Stimulated activated CD4-positive, alpha-beta T cell treated with anti-CD3 and anti-CD28 coated beads, TNF-alpha, amount 100 ng/mL, for 4 hours (primary cell): Measurements from ENCODE around the gene CHCHD4.

ENCODE experiments used
- DNase-seq, 3 experiments: peaks; one replicate each; pipeline ENCODE4 v3.0.0-alpha.2; 2020; ENCODE audit warnings: low read depth in 3 of 3

Gene CHCHD4

GRCh38 chr3:14150078-14150477 lies 25.4 kb upstream of the CHCHD4 start:
- no peak for DNase-seq

DNA sequence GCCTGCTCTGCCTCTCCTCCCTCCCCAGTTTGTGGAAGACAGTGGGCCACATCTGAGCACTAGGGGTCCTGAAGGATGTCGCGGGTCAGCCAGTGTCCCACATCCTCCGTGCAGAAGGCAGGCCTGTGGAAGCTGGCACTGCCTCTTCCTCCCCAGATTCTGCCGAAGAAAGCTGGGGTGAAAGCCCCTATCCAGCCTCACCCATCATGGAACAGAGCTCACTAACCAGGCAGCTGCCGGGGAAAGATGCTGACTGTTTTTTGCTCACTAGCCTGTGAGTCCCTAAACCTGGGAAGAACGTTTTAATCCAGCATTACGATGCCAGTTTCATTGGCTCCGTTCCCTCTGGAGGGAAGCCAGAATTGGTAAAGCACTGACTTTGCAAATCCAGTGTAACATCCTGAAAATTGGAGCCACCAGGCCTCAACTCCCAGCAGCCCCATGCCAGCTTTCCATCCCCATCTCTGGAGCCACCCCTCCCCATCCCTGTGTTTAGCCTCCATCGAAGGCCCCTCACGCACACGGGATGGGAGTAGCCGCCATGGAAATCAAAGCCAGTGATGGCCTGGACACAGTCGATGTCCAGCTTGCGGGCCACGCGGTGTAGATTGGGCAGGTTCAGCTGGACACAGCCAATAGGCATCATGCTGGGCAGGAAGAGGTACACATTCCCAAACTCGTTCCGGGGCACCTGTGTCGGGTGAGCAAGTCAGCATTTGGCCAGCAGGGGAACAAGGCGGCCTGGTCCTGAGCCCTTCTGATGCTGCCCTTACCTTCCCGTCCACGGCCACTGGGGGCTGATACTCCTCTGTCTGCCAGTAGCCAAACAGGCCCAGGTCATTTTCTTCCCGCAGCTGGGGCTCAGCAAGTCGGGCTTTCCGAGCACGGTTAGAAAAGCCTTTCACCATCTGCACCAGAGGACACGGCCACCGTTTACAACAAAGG lies 23.6 kb upstream of the CHCHD4 start:
- no peak for DNase-seq

GRCh38 chr3:14147617-14148016 lies 22.9 kb upstream of the CHCHD4 start:
- no peak for DNase-seq

GRCh38 chr3:14147066-14147435 lies 22.4 kb upstream of the CHCHD4 start:
- no peak for DNase-seq

GRCh38 chr3:14146381-14147065 lies 21.9 kb upstream of the CHCHD4 start:
- DNase-seq, result no peak

- no peak for DNase-seq
Measured at GRCh38 chr3:14145670-14146380, 21.2 kb upstream of the CHCHD4 start.

- no peak for DNase-seq
Measured at GRCh38 chr3:14145236-14145635, 20.6 kb upstream of the CHCHD4 start.

DNA sequence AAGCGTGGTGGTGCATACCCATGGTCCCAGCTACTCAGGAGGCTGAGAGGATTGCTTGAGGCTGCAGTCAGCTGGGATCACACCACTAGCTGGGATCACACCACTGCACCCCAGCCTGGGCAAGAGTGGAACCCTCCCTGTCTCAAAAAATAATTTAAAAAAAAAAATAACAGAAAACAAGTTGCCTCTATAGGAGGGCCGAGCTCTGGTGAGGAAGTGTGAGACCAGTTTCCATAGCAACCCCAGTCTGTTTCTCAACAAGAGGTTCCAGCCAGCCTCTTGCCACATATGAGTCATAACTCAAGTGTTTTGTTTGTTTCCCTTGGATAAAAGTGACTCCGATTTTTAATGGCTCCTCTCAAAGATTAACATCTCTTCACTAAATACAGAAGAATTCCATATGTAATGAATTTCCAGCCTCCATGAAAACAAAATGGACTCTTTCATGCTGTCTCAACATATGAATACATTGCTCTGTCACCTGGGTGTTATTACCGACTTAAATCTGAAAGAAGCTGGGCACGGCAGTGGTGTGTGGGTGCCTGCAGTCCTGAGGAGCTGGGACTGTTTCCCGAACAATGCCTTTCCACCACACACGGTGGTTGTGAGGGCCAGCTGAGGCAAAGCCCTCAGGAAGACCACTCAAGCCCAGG lies 19.9 kb upstream of the CHCHD4 start:
- DNase-seq, result peak in 1 of 3 experiments; percentile 51

GRCh38 chr3:14143271-14144225 lies 18.9 kb upstream of the CHCHD4 start:
- no peak for DNase-seq

DNA sequence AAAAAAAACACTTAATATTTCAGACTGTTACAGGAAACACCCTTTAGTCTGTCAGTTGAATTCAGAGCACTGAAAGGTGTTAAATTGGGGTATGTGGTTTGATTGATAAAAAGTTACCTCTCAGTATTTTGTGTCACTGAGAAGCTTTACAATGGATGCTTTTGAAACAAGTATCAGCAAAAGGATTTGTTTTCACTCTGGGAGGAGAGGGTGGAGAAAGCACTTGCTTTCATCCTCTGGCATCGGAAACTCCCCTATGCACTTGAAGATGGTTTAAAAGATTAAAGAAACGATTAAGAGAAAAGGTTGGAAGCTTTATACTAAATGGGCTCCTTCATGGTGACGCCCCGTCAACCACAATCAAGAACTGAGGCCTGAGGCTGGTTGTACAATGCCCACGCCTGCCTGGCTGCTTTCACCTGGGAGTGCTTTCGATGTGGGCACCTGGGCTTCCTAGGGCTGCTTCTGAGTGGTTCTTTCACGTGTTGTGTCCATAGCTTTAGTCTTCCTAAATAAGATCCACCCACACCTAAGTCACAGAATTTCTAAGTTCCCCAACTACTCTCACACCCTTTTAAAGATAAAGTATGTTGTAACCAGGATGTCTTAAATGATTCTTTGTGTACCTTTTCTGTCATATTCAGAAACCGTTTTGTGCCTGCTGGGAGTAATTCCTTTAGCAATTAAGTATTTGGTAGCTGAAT lies 18.0 kb upstream of the CHCHD4 start:
- peak in 2 of 3 experiments; percentile 21 to 29 for DNase-seq

GRCh38 chr3:14141602-14142341 lies 17.1 kb upstream of the CHCHD4 start:
- no peak for DNase-seq

DNA sequence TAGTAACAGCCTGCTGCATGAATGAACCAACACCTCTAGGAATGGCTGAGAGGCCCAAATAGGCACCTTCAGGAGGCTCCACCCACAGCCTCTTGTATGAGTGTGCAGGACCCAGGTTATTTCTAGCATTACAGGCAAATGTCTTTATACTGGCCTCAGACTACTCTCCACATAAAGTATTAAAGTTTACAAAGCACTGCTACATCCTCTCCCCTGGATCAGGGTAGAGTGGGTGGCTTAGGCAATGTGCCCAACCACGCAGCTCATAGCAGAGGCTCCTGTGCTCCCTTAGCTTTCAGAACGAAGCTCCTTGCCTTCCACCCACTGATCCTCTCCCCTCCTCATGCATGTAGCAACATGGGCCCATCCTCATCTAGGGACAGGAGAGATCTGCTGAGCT lies 16.5 kb upstream of the CHCHD4 start:
- DNase-seq, result no peak

- DNase-seq, result no peak
Measured at GRCh38 chr3:14140668-14141067, 16.0 kb upstream of the CHCHD4 start.

DNA sequence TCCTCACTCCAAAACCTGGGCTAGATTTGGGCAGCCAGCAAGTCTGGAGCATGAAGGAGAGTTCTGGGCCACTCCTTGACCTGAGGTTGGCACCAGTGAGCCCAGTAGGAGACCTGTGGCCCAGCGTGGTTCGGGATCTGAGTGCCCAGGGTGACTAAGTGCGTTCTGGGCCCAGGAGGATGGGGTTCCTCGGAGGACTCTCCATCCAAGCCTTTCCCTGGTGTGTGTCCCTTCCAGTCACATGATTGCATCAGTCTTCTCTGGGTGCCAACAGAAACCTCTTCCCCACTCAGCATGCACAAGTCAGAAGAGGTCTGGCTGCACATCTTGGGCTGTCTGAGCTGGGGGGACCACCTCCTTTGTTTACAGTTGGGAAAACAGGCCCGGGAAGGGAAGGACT lies 15.1 kb upstream of the CHCHD4 start:
- DNase-seq, result no peak

- no peak for DNase-seq
Measured at GRCh38 chr3:14138878-14139655, 14.4 kb upstream of the CHCHD4 start.

GRCh38 chr3:14138109-14138877 lies 13.6 kb upstream of the CHCHD4 start:
- DNase-seq, result no peak

DNA sequence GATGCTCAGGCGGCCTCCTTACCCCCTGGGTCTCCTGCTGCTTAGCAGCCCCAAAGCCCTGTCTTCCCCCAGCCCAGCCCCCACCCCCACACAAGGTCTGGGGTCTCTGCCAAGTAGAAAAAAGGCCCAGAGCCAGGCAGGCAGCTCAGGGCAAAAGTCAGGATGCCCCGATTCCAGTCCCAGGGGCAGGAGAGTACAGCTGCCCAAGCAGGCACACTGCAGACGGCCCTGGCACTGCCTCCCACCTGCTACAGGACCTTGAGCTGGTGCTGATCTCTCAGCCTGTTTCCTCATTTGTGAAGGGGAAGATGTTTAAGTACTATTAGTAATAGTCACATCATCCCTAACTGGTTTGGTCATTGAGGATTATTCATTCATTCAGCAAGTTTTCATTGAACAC lies 12.8 kb upstream of the CHCHD4 start:
- DNase-seq, result no peak

DNA sequence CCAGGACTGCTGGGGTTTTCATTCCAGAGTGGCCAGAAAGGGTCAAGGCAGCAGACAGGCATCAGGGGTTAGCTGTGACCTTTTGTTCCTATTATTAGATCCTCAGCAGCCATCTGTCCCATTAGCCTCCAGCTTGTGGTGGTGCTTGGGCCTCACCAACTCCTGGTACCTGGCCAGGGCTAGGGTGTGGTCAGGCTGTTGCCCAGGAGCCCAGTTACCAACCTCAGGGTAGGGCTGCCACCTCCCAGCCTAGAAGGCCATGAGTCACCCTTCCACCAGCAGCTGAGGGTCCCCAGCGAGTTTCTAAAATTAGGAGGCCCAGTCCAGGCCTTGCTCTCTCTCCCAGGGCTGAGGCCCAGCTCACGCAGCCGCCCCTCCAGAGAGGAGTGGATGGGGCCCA lies 12.3 kb upstream of the CHCHD4 start:
- no peak for DNase-seq
